Measurements from ENCODE around the gene ABHD16B.

- TF ChIP-seq CTCF (IDR thresholded peaks at IDR 0.05 in 4 of 5, conservative IDR thresholded peaks at IDR 0.05 in 1 of 5) (no peak), POLR2A (IDR thresholded peaks at IDR 0.05) (no peak)
These were observed 31.1 kb downstream of the ABHD16B start for GRCh38 chr20:63892402-63892801.
